ENCODE data around the gene RPL28. TPM values are rescaled to one million over a fixed set of nuclear protein-coding genes. Genes with fewer than 3 reads are reported as not detected.
"Not testable (repeated sequence)": the region's sequence is repeated elsewhere in the genome, so short reads cannot be mapped to it uniquely, and the experiment has no call there.

The RPL28 gene
- total and polyA plus RNA-seq, 11 donors, result 196 to 1,391 (median 607) TPM

GRCh38 chr19:55446060-55446459 lies 60.3 kb downstream of the RPL28 start:
- intact Hi-C loops (cut with DNase I), result no loop called here
- Histone ChIP-seq H3K9me3 (no peaks in the 10 kb centered on the region), H3K27me3 (peaks cover 30 to 59% (median 43%) of the 10 kb centered on the region in 9 donors), H3K4me3 (no peak overlapping the region), H3K4me1 (peaks cover 0 to 24% (median 0%) of the 10 kb centered on the region in 12 donors), H3K36me3 (no peaks in the 10 kb centered on the region), H3K27ac (no peak overlapping the region)
- no peak for DNase-seq
- WGBS, 4 donors, result 72 to 78% (median 76%) methylated on average over 8 of the region's 8 CpGs
- TF ChIP-seq POLR2A (IDR thresholded peaks at IDR 0.05), result no peak
- TF ChIP-seq, protein P1, sequence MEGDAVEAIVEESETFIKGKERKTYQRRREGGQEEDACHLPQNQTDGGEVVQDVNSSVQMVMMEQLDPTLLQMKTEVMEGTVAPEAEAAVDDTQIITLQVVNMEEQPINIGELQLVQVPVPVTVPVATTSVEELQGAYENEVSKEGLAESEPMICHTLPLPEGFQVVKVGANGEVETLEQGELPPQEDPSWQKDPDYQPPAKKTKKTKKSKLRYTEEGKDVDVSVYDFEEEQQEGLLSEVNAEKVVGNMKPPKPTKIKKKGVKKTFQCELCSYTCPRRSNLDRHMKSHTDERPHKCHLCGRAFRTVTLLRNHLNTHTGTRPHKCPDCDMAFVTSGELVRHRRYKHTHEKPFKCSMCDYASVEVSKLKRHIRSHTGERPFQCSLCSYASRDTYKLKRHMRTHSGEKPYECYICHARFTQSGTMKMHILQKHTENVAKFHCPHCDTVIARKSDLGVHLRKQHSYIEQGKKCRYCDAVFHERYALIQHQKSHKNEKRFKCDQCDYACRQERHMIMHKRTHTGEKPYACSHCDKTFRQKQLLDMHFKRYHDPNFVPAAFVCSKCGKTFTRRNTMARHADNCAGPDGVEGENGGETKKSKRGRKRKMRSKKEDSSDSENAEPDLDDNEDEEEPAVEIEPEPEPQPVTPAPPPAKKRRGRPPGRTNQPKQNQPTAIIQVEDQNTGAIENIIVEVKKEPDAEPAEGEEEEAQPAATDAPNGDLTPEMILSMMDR (IDR thresholded peaks at IDR 0.05), result no peak
- no peak for ATAC-seq

- peak in 3 of 4 donors; percentile 45 to 67 (median 53) for ATAC-seq
Measured at GRCh38 chr19:55447421-55448174, 61.9 kb downstream of the RPL28 start.

GRCh38 chr19:55448175-55448490 lies 62.4 kb downstream of the RPL28 start:
- 85 to 91% (median 87%) methylated on average over 5 of the region's 5 CpGs for WGBS, 4 donors
- H3K36me3 ChIP-seq; H3K27ac ChIP-seq; DNase-seq; ATAC-seq; H3K4me3 ChIP-seq; intact Hi-C loops (cut with DNase I); H3K9me3 ChIP-seq: not testable (repeated sequence)
- Histone ChIP-seq H3K27me3 (peaks cover 30 to 60% (median 45%) of the 10 kb centered on the region in 9 donors), H3K4me1 (peaks cover 0 to 26% (median 11%) of the 10 kb centered on the region in 12 donors)

More at GRCh38 chr19:55447421-55448174, 61.9 kb downstream of the RPL28 start:
- intact Hi-C loops (cut with DNase I), result no loop called here
- TF ChIP-seq, protein P1 (IDR thresholded peaks at IDR 0.05), result no peak
- TF ChIP-seq POLR2A (IDR thresholded peaks at IDR 0.05), result no peak
- WGBS, 4 donors, result 23 to 34% (median 32%) methylated on average over 10 to 16 of the region's 16 CpGs
- peaks cover 32 to 60% (median 44%) of the 10 kb centered on the region in 9 donors for H3K27me3 ChIP-seq
- peaks cover 0 to 26% (median 11%) of the 10 kb centered on the region in 12 donors for H3K4me1 ChIP-seq
- no peak overlapping the region for H3K4me3 ChIP-seq
- no peaks in the 10 kb centered on the region for H3K9me3 ChIP-seq
- no peak overlapping the region for H3K27ac ChIP-seq
- H3K36me3 ChIP-seq, result no peaks in the 10 kb centered on the region
- DNase-seq, result peak in 1 of 5 donors; percentile 60

GRCh38 chr19:55449469-55449868 lies 63.7 kb downstream of the RPL28 start:
- H3K4me3 ChIP-seq, result no peak overlapping the region
- peaks cover 0 to 27% (median 11%) of the 10 kb centered on the region in 12 donors for H3K4me1 ChIP-seq
- no peak for TF ChIP-seq POLR2A (IDR thresholded peaks at IDR 0.05)
- TF ChIP-seq, protein P1 (IDR thresholded peaks at IDR 0.05), result no peak
- ATAC-seq (no peak), DNase-seq (no peak)
- H3K27ac ChIP-seq, result no peak overlapping the region
- peaks cover 24 to 51% (median 37%) of the 10 kb centered on the region in 9 donors for H3K27me3 ChIP-seq
- no peaks in the 10 kb centered on the region for H3K9me3 ChIP-seq
- intact Hi-C loops (cut with DNase I), result no loop called here
- WGBS, 4 donors, result 32 to 43% (median 37%) methylated on average over 11 to 16 of the region's 16 CpGs
- no peaks in the 10 kb centered on the region for H3K36me3 ChIP-seq
